Omental fat pad (tissue), 4 donors: ENCODE results near the gene TSSC4. TPM values are rescaled to one million over a fixed set of nuclear protein-coding genes. Genes with fewer than 3 reads are reported as not detected.

ENCODE experiments used
- ATAC-seq: fragments of 150-250 bp; one replicate; pipeline ENCODE4 v1.9.1; 2016; ENCODE audit warnings: mild to moderate bottlenecking, moderate library complexity; ENCODE audit not compliant: low FRiP score
- DNase-seq: peaks from one replicate; pipeline ENCODE4 v3.0.0-alpha.2; 2019; ENCODE audit warnings: low spot score
- CTCF ChIP-seq, 3 donors: fragments of 450-650 bp; IDR thresholded peaks; one replicate each; pipeline ENCODE4 v1.5.1; 2016 to 2017; ENCODE audit warnings: antibody characterized with exemption in 3 of 3, mild to moderate bottlenecking in 3 of 3, moderate library complexity in 2 of 3
- total RNA-seq, 4 donors: library from RNA; depleted of rRNA; stranded (reverse); fragments of >200 nt; gene quantifications; one replicate each; pipeline ENCODE4 v1.1.0, GENCODE V29; 2016

The TSSC4 gene
- total RNA-seq, 4 donors from 2014 or later: 29.9 to 59.7 (median 33.5) TPM

- TF ChIP-seq CTCF (IDR thresholded peaks at IDR 0.05): no peak
- no peak for DNase-seq
- ATAC-seq: no peak
Observed at GRCh38 chr11:2387266-2387987, 13.1 kb upstream of the TSSC4 start.

GRCh38 chr11:2388431-2389376, 11.8 kb upstream of the TSSC4 start:
- no peak for ATAC-seq
- no peak for DNase-seq
- TF ChIP-seq CTCF (IDR thresholded peaks at IDR 0.05): no peak

GRCh38 chr11:2389377-2390026, 11.0 kb upstream of the TSSC4 start:
- no peak for TF ChIP-seq CTCF (IDR thresholded peaks at IDR 0.05)
- DNase-seq: no peak
- ATAC-seq: no peak

GRCh38 chr11:2390091-2390724, 10.3 kb upstream of the TSSC4 start:
- no peak for ATAC-seq
- no peak for TF ChIP-seq CTCF (IDR thresholded peaks at IDR 0.05)
- DNase-seq: no peak

- DNase-seq (no peak), ATAC-seq (peak; percentile 55)
- TF ChIP-seq CTCF (IDR thresholded peaks at IDR 0.05): no peak
Observed at GRCh38 chr11:2390725-2391151, 9.8 kb upstream of the TSSC4 start.

- no peak for DNase-seq
- no peak for ATAC-seq
- TF ChIP-seq CTCF (IDR thresholded peaks at IDR 0.05): no peak
Observed at GRCh38 chr11:2391181-2391975, 9.2 kb upstream of the TSSC4 start.
